Right hindlimb (tissue), 1 donor: ENCODE data around the gene CDK5.
A peak's percentile ranks its signal among the peaks of the same experiment; 100 is the strongest.
"Not testable (repeated sequence)": the region's sequence is repeated elsewhere in the genome, so short reads cannot be mapped to it uniquely, and the experiment has no call there.

Experiments used
- DNase-seq: peaks from one replicate; pipeline ENCODE4 v3.0.0-alpha.2; 2018

Gene CDK5

GRCh38 chr7:151013356-151013732, 44.4 kb downstream of the CDK5 start:
- no peak for DNase-seq

GRCh38 chr7:151012911-151013347, 44.8 kb downstream of the CDK5 start:
- DNase-seq, result no peak

- DNase-seq, result no peak
Measured at GRCh38 chr7:151012031-151012692, 45.5 kb downstream of the CDK5 start.

GRCh38 chr7:151011616-151012015, 46.1 kb downstream of the CDK5 start:
- DNase-seq, result not testable (repeated sequence)

GRCh38 chr7:151011097-151011409, 46.6 kb downstream of the CDK5 start:
- DNase-seq, result no peak

- no peak for DNase-seq
Measured at GRCh38 chr7:151010307-151011096, 47.2 kb downstream of the CDK5 start.

- no peak for DNase-seq
Measured at GRCh38 chr7:151010037-151010306, 47.7 kb downstream of the CDK5 start.

- no peak for DNase-seq
Measured at GRCh38 chr7:151009327-151010036, 48.2 kb downstream of the CDK5 start.

GRCh38 chr7:151008511-151009323, 49.0 kb downstream of the CDK5 start:
- peak; percentile 54 for DNase-seq

GRCh38 chr7:151008143-151008510, 49.6 kb downstream of the CDK5 start:
- DNase-seq, result no peak

- no peak for DNase-seq
Measured at GRCh38 chr7:151007469-151007898, 50.2 kb downstream of the CDK5 start.

GRCh38 chr7:151006590-151007300, 51.0 kb downstream of the CDK5 start:
- DNase-seq, result no peak

- DNase-seq, result no peak
Measured at GRCh38 chr7:151005566-151005965, 52.1 kb downstream of the CDK5 start.
